Activated naive CD8-positive, alpha-beta T cell treated with anti-CD3 and anti-CD28 coated beads, Interleukin-2, amount 10 ng/mL, durations not matched to agents 7 days and 5 days (primary cell): ENCODE results near the gene LRCH3. TPM values are rescaled to one million over a fixed set of nuclear protein-coding genes. Genes with fewer than 3 reads are reported as not detected.
A peak's percentile ranks its signal among the peaks of the same experiment; 100 is the strongest.

Experiments used
- ATAC-seq: fragments of 150-1000 bp; cut with Tn5 transposase; one replicate; pipeline ENCODE4 v1.10.0; 2021; ENCODE audit warnings: low read depth, moderate library complexity
- POLR2A ChIA-PET: fragments of 350-600 bp; sonication (Branson Sonifier 250); formaldehyde crosslinking; loops from one replicate; lab custom pipeline; 2021; ENCODE audit warnings: antibody characterized with exemption; lab: Charles Lee
- DNase-seq: peaks from one replicate; pipeline ENCODE4 v3.0.0; 2021
- H3K27ac Mint-ChIP-seq: one replicate; pipeline ENCODE4 v1.8.0; 2022; ENCODE audit warnings: mild to moderate bottlenecking, mixed read lengths
- H3K27me3 Mint-ChIP-seq: one replicate; pipeline ENCODE4 v1.8.0; 2022; ENCODE audit warnings: mild to moderate bottlenecking, moderate library complexity, mixed read lengths
- H3K36me3 Mint-ChIP-seq: one replicate; pipeline ENCODE4 v1.8.0; 2021; ENCODE audit warnings: mild to moderate bottlenecking, mixed read lengths
- H3K4me1 Mint-ChIP-seq: one replicate; pipeline ENCODE4 v1.8.0; 2021; ENCODE audit warnings: mixed read lengths
- H3K4me3 Mint-ChIP-seq: one replicate; pipeline ENCODE4 v1.8.0; 2022; ENCODE audit warnings: mild to moderate bottlenecking, moderate library complexity, mixed read lengths
- H3K9me3 Mint-ChIP-seq: one replicate; pipeline ENCODE4 v1.8.0; 2021; ENCODE audit warnings: mixed read lengths
- total RNA-seq, 2 experiments: library from RNA; stranded (reverse); gene quantifications; one replicate each; pipeline ENCODE4 v1.2.3, GENCODE V29; 2021

LRCH3 gene
- 10 to 100 TPM; 67.1 to 83.4 TPM for total RNA-seq

- Mint-ChIP-seq H3K9me3 (no peaks in the 10 kb centered on the region), H3K27ac (peak within 1 kb of the TSS; percentile 99), H3K4me1 (peaks cover 26% of the 10 kb centered on the region), H3K36me3 (peaks cover 9% of the 10 kb centered on the region), H3K4me3 (peak within 1 kb of the TSS; percentile 97), H3K27me3 (no peaks in the 10 kb centered on the region)
- ATAC-seq (peak; percentile 74), DNase-seq (peak; percentile 93)
- POLR2A ChIA-PET: interaction anchor here (0.5 to 1.7 kb wide), 12 partner anchors 9 to 79 kb away, joined by 3 to 13 read pairs (median 4); partner anchors contain the start of genes FYTTD1 and RUBCN
Measured at GRCh38 chr3:197791113-197791891, at the start of gene LRCH3. Gene LRCH3, plus strand, starts transcription at chr3:197791254. Its CDS starts 25 bp downstream, at chr3:197791279.

GRCh38 chr3:197742787-197743186 lies 48.3 kb upstream of the LRCH3 start:
- Mint-ChIP-seq H3K4me3 (no peak overlapping the region), H3K27ac (no peak overlapping the region)
- POLR2A ChIA-PET: no interaction called here

GRCh38 chr3:197746209-197746608 lies 44.8 kb upstream of the LRCH3 start:
- H3K36me3 Mint-ChIP-seq: peaks cover 2% of the 10 kb centered on the region
- H3K4me1 Mint-ChIP-seq: peaks cover 8% of the 10 kb centered on the region
- no peaks in the 10 kb centered on the region for H3K9me3 Mint-ChIP-seq
- no peak overlapping the region for H3K27ac Mint-ChIP-seq
- no peak for ATAC-seq
- no peak overlapping the region for H3K4me3 Mint-ChIP-seq
- POLR2A ChIA-PET: no interaction called here
- H3K27me3 Mint-ChIP-seq: no peaks in the 10 kb centered on the region
- DNase-seq: no peak

More at GRCh38 chr3:197742787-197743186, 48.3 kb upstream of the LRCH3 start:
- no peak for DNase-seq
- H3K27me3 Mint-ChIP-seq: no peaks in the 10 kb centered on the region
- no peaks in the 10 kb centered on the region for H3K36me3 Mint-ChIP-seq
- no peak for ATAC-seq
- no peaks in the 10 kb centered on the region for H3K9me3 Mint-ChIP-seq
- no peaks in the 10 kb centered on the region for H3K4me1 Mint-ChIP-seq

GRCh38 chr3:197746801-197747237 lies 44.2 kb upstream of the LRCH3 start:
- Mint-ChIP-seq H3K27me3 (no peaks in the 10 kb centered on the region), H3K9me3 (no peaks in the 10 kb centered on the region), H3K4me3 (no peak overlapping the region), H3K36me3 (peaks cover 2% of the 10 kb centered on the region), H3K27ac (no peak overlapping the region), H3K4me1 (peaks cover 10% of the 10 kb centered on the region)
- POLR2A ChIA-PET: no interaction called here
- no peak for DNase-seq
- no peak for ATAC-seq

GRCh38 chr3:197748597-197749314 lies 42.3 kb upstream of the LRCH3 start:
- DNase-seq (no peak), ATAC-seq (no peak)
- Mint-ChIP-seq H3K27ac (peak overlapping the region; percentile 92), H3K36me3 (peaks cover 2% of the 10 kb centered on the region), H3K4me1 (peaks cover 20% of the 10 kb centered on the region), H3K9me3 (no peaks in the 10 kb centered on the region), H3K27me3 (no peaks in the 10 kb centered on the region), H3K4me3 (peak overlapping the region; percentile 96)
- POLR2A ChIA-PET: interaction anchor here (1.1 to 1.9 kb wide), 2 partner anchors 11 to 43 kb away, joined by 5 to 13 read pairs; partner anchors contain the start of genes LRCH3 and RUBCN

- peak; percentile 65 for ATAC-seq
- POLR2A ChIA-PET: interaction anchor here (1.1 to 1.9 kb wide), 2 partner anchors 12 to 42 kb away, joined by 5 to 13 read pairs; partner anchors contain the start of genes LRCH3 and RUBCN
Measured at GRCh38 chr3:197749315-197749600, 41.8 kb upstream of the LRCH3 start.

GRCh38 chr3:197749601-197750395 lies 41.3 kb upstream of the LRCH3 start, which contains the start of gene FYTTD1:
Gene FYTTD1, plus strand, starts transcription at chr3:197749883. Its CDS starts 89 bp downstream, at chr3:197749972.
- ATAC-seq (peak; percentile 86), DNase-seq (peak; percentile 90)
- peaks cover 20% of the 10 kb centered on the region for H3K4me1 Mint-ChIP-seq
- no peaks in the 10 kb centered on the region for H3K27me3 Mint-ChIP-seq
- H3K36me3 Mint-ChIP-seq: peaks cover 2% of the 10 kb centered on the region
- POLR2A ChIA-PET: interaction anchor here (1.7 to 2.4 kb wide), 3 partner anchors 37 to 42 kb away, joined by 7 to 13 read pairs (median 10); partner anchors contain the start of gene LRCH3
- H3K4me3 Mint-ChIP-seq: peak within 1 kb of the TSS; percentile 96
- H3K27ac Mint-ChIP-seq: peak within 1 kb of the TSS; percentile 92
- no peaks in the 10 kb centered on the region for H3K9me3 Mint-ChIP-seq

More at GRCh38 chr3:197749315-197749600, 41.8 kb upstream of the LRCH3 start:
- Mint-ChIP-seq H3K36me3 (peaks cover 2% of the 10 kb centered on the region), H3K4me3 (peak overlapping the region; percentile 96), H3K27ac (peak overlapping the region; percentile 92), H3K27me3 (no peaks in the 10 kb centered on the region), H3K9me3 (no peaks in the 10 kb centered on the region), H3K4me1 (peaks cover 20% of the 10 kb centered on the region)
- DNase-seq: no peak

- Mint-ChIP-seq H3K4me1 (peaks cover 22% of the 10 kb centered on the region), H3K27ac (peak overlapping the region; percentile 88), H3K36me3 (peaks cover 2% of the 10 kb centered on the region), H3K9me3 (no peaks in the 10 kb centered on the region), H3K4me3 (peak overlapping the region; percentile 96), H3K27me3 (no peaks in the 10 kb centered on the region)
- POLR2A ChIA-PET: interaction anchor here (0.6 to 2.4 kb wide), 3 partner anchors 38 to 164 kb away, joined by 3 to 10 read pairs (median 7); partner anchors contain the start of gene LRCH3
- ATAC-seq (peak; percentile 48), DNase-seq (peak; percentile 73)
Measured at GRCh38 chr3:197750396-197750831, 40.6 kb upstream of the LRCH3 start.

- H3K4me3 Mint-ChIP-seq: peak overlapping the region; percentile 96
- no peak for ATAC-seq
- H3K27me3 Mint-ChIP-seq: no peaks in the 10 kb centered on the region
- peak; percentile 48 for DNase-seq
- peak overlapping the region; percentile 88 for H3K27ac Mint-ChIP-seq
- H3K9me3 Mint-ChIP-seq: no peaks in the 10 kb centered on the region
- POLR2A ChIA-PET: interaction anchor here (0.6 to 2.4 kb wide), 3 partner anchors 39 to 164 kb away, joined by 3 to 10 read pairs (median 7); partner anchors contain the start of gene LRCH3
- peaks cover 22% of the 10 kb centered on the region for H3K4me1 Mint-ChIP-seq
- H3K36me3 Mint-ChIP-seq: peaks cover 4% of the 10 kb centered on the region
Measured at GRCh38 chr3:197750858-197751737, 40.0 kb upstream of the LRCH3 start.

- Mint-ChIP-seq H3K4me3 (peak overlapping the region; percentile 74), H3K4me1 (peaks cover 24% of the 10 kb centered on the region), H3K27me3 (no peaks in the 10 kb centered on the region), H3K9me3 (no peaks in the 10 kb centered on the region), H3K36me3 (peaks cover 7% of the 10 kb centered on the region), H3K27ac (peak overlapping the region; percentile 47)
- DNase-seq (no peak), ATAC-seq (no peak)
- POLR2A ChIA-PET: interaction anchor here (2.4 kb wide), 1 partner anchor 39 kb away, joined by 10 read pairs; the partner anchor contains the start of gene LRCH3
Measured at GRCh38 chr3:197752107-197752506, 38.9 kb upstream of the LRCH3 start.

- H3K4me1 Mint-ChIP-seq: peaks cover 24% of the 10 kb centered on the region
- POLR2A ChIA-PET: interaction anchor here (0.5 kb wide), 1 partner anchor 22 kb away, joined by 4 read pairs; no protein-coding TSS in a partner anchor
- DNase-seq: no peak
- H3K9me3 Mint-ChIP-seq: no peaks in the 10 kb centered on the region
- no peak for ATAC-seq
- H3K4me3 Mint-ChIP-seq: no peak overlapping the region
- peaks cover 10% of the 10 kb centered on the region for H3K36me3 Mint-ChIP-seq
- no peaks in the 10 kb centered on the region for H3K27me3 Mint-ChIP-seq
- no peak overlapping the region for H3K27ac Mint-ChIP-seq
Measured at GRCh38 chr3:197753263-197753662, 37.8 kb upstream of the LRCH3 start.
